Stimulated activated naive CD4-positive, alpha-beta T cell (primary cell): ENCODE measurements around the gene KCNMA1.

ENCODE experiments used
- DNase-seq, 6 experiments: peaks; one replicate each; lab custom pipeline; 2025; lab: John Stamatoyannopoulos, UW

KCNMA1 gene

DNA sequence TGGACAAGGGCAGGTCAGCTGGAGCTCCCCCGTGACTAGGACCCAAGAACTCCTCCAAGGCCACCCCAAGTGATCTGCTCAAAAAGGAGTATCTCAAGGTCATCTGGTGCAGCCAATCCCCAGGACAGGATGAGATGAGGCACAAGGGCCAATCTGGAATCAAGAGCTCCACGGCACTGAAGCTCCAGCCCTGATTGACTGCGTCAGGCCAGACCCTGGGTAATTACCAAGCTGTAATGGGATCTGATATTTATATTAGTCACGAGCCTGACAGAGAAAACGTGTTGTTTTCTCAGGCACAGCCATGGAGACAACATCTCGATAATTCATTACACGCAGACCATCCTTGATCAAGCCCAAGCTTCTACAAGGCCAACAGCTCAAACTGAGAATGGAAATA, 4.2 kb downstream of the KCNMA1 start:
- DNase-seq: no peak

DNA sequence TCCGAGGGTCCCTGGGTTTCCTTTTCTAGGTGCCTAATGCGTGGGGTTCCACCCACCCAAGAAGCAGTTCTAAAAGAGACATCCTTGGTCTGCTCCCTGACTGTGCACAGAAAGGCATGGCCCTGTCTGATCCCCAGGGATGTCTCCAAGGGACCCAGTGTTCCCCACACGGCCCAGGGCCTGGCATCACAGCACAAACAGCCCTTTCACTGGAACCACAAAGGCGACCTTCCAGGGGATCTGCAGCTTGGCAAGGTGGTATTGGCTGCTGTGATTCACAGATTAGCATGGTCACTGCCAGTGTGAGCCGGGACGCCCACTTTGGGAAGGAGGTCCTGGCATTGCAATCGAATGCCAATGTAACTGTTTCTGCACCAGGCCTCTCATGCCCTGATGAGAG, 6.4 kb downstream of the KCNMA1 start:
- no peak for DNase-seq

GRCh38 chr10:77630507-77630848, 7.1 kb downstream of the KCNMA1 start:
- DNase-seq: no peak

- DNase-seq: no peak
These were observed 7.7 kb downstream of the KCNMA1 start for GRCh38 chr10:77629775-77630506.

DNA sequence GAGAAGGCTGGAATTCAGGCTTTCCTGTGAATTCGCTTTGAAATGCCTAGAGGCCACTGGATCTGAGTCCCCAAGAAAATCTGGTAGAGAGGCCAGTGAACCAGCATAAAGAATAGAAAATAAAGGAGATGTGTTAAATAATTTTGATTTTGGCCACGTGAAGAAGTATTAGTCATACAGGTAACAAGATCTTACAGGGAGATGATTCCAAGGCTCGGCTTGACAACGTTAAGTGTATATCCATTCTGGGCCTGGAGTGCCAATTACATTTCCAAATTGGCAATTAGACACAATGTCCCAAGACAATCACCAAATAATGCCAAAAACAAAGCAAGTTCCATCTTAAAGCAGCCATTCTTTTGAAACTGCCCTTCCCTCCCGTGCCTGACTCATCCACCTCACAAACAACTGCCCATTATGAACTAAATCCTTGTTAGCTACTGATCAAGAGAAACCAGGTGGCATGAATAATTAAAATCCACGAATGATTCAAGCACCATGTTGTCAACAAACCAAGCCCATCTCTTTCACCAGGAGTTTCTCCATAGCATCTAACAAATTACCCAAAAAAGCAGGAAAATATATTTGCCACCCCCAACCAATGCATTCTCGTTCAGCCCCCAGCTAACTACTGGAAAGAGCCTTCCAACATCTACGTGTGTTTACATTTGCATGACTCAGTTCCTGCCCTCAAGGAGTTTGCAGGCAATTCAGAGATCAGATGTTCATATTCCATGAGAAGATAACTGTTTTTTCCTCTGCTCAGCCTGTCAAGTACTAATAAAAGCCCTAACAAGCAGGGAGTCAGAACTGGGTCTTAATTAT, 8.5 kb downstream of the KCNMA1 start:
- no peak for DNase-seq

GRCh38 chr10:77626266-77626935, 11.2 kb downstream of the KCNMA1 start:
- no peak for DNase-seq

DNA sequence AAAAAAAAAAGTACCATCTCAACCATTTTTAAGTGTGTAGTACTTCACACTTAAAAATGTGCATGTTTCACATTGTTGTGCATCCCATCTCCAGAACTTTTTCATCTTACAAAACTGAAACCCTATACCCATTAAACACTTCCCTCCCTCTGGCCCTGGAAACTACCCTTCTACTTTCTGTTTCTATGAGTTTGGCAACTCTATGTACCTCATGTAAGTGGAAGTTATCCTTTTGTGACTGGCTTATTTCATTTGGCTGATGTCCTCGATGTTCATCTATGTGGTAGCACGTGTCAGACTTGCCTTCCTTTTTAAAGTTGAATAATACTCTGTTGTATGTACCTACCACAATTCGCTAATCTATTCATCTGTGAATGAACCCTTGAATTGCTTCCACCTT, 12.2 kb downstream of the KCNMA1 start:
- no peak for DNase-seq

- DNase-seq: no peak
These were observed 14.7 kb downstream of the KCNMA1 start for GRCh38 chr10:77622889-77623291.

GRCh38 chr10:77620731-77621130, 16.9 kb downstream of the KCNMA1 start:
- no peak for DNase-seq

DNA sequence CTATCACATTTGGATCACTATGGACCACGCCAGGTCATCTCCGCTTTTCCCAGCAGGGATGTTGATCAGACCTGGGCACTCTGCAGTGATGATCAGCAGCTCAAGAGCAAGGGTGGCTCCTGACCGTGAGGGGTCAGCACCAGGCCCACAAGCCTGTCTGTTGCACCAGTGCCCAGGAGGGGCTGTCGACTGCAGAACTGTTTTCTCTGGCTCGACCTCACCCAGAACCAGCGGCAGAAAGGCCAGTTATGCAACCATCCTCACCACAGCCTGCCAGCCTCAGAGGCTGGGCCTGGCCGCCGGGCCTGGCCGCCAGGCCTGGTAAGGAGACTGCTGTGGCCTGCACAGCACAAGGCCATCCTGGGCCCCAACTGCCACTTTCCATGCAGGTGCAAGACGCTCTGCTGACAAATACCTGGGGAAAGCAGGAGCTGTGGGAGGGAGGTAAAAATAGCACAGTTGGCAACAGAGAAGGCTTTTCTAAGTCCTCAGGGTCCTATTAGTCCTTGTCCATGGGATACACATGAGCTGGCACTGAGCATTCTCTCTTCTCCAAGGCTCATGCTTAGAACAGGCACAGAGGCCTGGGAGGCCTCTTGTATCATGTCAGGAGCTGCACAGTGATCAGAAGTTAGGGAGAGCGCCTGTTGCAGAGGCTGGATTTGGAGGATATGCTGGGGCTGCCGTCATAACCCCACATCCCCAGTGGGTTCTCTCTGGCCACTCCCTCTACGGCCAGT, 17.5 kb downstream of the KCNMA1 start:
- DNase-seq: no peak

DNA sequence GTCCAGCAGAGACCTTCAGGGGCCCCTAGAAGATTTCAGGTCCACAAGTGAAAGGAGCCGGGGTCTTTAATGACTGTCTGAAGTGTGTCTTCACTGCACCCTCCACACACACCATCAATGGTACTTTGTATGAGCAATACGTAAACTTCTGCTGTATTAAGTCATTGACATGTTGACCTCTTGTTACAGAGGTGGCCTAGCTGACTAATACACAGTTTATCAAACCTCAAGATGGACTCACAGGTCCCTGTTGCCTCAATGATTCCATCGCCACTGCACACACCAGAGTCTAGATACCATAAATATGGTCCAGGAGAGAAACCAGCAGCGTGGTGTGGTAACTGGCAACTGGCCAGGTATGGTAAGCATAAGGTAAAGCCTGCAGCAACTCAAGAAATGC, 19.5 kb downstream of the KCNMA1 start:
- DNase-seq: no peak

- DNase-seq: no peak
These were observed 20.8 kb downstream of the KCNMA1 start for GRCh38 chr10:77616766-77617165.

DNA sequence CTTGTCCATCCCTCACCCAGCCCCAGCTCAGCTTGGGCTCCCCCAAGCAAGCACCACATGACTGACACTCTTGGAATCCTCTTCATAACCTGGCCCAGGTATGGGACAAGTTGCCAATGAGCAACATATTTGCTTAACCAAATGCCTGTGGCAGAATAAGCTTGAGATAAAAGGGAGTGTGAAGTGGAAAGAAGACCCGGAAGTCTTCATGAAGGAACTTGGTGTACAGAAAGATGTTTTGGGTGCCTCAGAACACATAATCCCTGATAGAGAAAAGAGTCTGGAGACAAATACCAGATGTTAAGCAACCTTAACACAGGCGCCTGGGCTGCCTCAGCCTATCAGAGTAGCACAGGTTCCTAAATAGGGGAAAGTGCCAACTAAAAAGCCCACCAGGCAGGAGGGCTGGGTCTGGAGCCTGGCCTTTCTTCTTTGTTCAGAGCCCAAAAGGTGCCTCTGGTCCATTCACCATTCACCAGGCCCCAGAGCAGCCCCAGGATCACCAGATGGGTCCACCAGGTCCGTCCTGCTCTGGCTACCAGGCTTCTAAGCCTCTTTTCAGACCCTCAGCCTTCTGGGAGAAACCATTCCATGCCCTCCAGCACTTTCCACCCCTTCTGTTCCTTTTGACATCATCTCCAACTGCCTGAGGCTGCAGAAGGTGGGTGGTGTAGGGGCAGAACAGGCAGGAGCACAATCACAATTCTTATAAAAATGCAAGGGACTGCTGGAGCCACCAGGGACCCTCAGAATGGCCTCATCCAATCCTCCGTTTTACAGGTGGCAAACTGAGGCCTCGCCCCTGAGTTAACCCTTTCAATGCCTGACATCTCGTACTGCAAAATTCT, 22.6 kb downstream of the KCNMA1 start:
- no peak for DNase-seq

DNA sequence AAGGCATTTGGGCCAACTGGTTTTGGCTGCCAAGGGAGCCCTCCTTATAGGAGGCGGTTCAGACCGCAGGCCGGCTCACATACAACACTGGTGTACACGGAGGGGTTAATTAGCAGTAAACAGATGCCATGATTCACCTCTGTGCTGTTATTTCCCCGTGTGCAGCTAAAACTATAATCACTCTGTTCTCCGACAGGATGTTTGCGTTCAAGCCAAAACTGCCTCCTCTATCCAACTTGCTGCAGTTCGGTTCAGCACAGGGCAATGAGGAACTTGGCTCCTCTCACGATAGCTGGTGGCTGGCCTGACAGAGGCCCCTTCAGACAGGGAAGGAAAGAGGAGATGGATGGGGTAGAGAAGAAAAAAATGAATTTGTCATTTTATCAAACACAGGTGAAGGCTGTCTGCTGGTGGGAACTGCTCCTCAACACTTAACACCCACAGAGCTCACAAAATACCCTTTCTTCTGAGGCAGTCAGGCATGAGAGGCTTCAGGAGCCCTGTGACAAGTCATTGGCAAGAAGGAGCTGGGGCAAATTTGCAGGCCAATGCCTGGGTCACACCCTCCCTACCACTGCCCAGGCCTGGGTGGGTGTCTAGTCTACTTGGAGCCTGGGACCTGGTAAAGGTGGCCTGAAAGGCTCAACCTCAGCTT, 24.0 kb downstream of the KCNMA1 start:
- DNase-seq: no peak

- DNase-seq: no peak
These were observed 25.9 kb downstream of the KCNMA1 start for GRCh38 chr10:77611670-77612069.

DNA sequence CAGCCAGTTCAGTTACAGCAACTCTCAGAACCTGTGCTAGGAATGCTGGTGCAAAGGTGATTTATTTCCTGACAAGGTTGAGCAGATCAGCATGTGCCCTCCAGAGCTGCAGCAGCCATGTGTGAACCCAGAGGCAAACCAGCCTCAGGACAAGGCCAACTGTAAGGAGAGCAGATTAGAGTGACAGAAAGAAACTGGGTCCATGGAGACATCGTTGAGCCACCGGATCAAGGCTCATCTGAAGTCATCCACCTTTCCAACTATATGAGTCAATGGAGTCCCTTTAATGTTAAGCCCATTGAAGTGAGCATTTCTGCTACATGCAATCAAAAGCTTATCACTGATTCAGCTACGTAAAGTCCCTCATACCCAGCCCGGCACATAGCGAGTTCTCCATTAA, 26.4 kb downstream of the KCNMA1 start:
- DNase-seq: no peak

DNA sequence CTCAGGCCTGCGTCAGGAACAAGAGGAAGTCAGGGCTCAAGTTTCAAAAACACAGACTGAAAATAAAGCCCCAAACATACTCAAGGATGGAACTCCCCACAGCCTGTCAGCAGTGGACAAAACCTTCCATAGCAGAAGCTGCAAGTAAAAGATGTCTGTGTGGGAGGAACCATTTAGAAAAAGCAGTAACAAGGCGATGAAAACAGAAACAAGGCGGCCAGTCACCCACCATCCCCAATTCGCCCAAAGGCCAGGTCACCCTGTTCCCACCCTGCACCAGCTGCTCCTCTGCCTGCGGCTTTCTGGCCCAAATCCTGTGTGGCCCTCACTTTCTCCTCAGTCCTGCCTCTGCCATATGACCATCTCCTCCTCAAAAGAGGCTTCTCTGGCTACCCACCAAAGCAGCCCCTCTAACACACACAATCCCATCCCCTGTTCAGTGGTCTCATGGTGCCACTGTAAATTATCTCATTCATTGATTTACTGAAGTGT, 27.8 kb downstream of the KCNMA1 start:
- no peak for DNase-seq

GRCh38 chr10:77608281-77608680, 29.3 kb downstream of the KCNMA1 start:
- no peak for DNase-seq

- DNase-seq: no peak
These were observed 30.9 kb downstream of the KCNMA1 start for GRCh38 chr10:77606751-77607150.

DNA sequence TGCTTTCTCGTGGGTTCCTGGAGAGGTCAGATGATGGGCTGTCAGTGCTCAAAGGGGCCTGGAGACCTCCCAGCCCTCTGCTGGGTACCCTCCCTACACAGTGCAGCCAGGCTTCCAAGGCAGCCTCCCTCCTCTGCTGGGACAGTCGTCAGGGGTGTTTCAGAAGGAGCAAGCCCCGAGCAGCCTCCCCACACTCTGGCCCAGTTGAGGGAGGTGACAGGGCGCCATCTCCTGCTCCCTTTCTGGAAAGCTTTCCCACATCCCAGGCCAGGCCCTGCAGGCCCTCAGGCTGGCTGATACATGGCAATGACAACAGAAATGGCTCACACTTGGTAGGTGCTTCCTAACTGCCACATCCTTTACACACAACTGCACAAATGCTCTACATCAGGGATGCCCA, 32.1 kb downstream of the KCNMA1 start:
- no peak for DNase-seq

- DNase-seq: no peak
These were observed 32.7 kb downstream of the KCNMA1 start for GRCh38 chr10:77604941-77605351.
